Stimulated activated naive CD4-positive, alpha-beta T cell (primary cell): ENCODE data around the gene ECEL1.

Source experiments
- DNase-seq, 6 experiments: peaks; one replicate each; lab custom pipeline; 2025; lab: John Stamatoyannopoulos, UW

ECEL1 gene

DNA sequence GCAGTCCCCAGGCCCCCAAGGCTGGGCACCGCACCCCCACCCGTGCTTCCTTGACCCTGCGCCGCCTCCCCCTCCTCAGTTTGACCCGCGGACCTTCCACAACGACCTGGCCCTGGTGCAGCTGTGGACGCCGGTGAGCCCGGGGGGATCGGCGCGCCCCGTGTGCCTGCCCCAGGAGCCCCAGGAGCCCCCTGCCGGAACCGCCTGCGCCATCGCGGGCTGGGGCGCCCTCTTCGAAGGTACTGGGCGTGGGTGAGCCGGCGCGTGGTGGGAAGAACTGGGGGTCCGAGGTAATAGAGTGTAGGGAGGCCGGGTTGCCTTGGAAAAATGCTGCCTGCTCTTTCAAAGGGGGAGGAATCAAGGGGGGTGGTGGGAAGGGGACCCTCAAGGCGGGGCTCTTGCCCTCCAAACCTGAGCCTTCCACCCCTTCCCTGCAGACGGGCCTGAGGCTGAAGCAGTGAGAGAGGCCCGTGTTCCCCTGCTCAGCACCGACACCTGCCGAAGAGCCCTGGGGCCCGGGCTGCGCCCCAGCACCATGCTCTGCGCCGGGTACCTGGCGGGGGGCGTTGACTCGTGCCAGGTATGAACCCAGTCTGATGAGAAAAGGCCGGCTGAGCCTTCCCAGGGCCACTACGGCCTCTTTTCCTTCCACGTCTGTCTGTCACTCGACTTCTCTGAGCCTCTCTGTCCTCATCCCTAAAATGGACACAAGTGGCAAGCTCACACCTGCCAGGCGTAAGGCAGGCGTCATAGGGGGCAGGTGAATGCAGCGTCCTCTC lies 35.2 kb upstream of the ECEL1 start:
- DNase-seq, result no peak

DNA sequence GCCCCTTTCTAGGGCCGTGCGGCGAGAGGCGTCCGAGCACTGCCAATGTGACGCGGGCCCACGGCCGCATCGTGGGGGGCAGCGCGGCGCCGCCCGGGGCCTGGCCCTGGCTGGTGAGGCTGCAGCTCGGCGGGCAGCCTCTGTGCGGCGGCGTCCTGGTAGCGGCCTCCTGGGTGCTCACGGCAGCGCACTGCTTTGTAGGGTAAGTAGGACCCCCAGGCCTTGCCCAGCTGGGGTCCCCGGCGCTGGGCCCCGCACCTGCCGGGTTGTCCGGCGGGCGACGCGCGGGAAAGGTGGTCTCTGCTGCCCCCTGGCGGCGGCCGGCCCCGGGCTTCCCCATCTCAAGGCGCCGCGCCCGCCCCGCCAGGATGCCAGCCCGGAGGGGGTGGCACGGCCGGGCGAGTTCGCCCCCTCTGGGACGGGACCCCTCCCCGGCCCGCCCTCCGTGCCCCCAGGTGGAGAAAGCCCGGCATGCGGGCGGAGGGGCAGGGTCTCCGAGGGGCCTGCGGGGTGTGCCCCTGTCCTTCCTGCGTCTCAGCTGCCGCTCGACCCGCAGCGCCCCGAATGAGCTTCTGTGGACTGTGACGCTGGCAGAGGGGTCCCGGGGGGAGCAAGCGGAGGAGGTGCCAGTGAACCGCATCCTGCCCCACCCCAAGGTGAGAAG lies 34.5 kb upstream of the ECEL1 start:
- DNase-seq, result peak in 5 of 6 experiments; percentile 42 to 79 (median 59)

DNA sequence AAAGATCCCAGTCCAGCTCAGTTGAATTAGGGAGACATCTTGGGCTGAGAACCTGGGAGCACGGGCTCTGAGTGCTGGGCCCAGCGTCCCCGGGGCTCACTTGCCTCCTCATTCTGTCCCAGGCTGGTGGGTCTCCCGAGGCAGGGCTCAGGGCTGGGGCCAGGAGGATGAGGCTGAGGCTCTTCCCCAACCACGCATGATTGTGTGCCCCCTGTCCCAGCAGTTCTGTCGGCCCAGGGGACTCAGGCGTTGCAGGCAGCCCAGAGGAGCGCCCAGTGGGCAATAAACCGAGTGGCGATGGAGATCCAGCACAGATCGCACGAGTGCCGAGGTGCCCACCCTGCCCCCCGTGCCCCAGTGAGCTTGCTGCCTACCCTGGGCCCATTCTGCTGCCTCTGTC lies 33.5 kb upstream of the ECEL1 start:
- DNase-seq, result no peak

DNA sequence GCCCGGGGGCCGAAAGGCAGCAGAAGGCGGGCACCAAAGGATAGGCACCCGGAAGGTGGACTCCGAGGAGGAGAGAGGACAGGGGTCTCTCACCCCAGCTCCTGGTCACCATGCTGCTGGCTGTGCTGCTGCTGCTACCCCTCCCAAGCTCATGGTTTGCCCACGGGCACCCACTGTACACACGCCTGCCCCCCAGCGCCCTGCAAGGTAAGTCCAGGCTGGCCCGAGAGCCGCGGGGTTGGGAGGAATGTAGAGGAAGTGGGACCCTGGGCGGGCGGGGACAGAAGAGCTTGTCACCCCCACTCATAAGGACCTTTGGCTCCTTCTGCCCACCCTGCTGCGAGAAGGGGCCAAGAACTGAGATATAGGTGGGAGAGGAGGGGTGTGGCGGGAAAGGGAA lies 32.9 kb upstream of the ECEL1 start:
- DNase-seq, result no peak

- DNase-seq, result no peak
These were observed 32.2 kb upstream of the ECEL1 start, which contains the start of gene PRSS56 for GRCh38 chr2:232519581-232520438. TSS of gene PRSS56 (plus strand) at chr2:232520388. CDS start at chr2:232520599, 211 bp downstream.

DNA sequence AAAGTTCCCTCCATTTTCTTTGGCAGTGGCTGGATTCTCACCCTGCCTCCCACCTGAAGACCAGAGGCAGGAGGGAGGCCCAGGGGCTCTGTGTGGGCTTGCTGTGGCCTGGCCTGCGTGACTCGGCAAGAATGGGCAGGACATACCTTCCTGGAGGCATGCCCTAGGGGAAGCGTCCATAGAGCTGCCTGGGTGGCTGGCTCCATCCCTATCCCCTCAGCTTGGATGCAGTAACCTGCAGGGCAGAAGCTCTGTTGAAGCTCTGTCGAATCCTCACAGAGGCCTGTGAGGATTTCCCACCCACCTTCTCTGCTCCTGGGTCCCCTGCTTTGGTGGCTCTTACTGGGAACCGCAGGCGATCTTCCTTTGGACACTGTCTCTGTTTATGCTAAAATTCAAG lies 31.2 kb upstream of the ECEL1 start:
- no peak for DNase-seq

- no peak for DNase-seq
These were observed 28.9 kb upstream of the ECEL1 start for GRCh38 chr2:232516551-232516950.

- no peak for DNase-seq
These were observed 28.0 kb upstream of the ECEL1 start for GRCh38 chr2:232515639-232516038.

DNA sequence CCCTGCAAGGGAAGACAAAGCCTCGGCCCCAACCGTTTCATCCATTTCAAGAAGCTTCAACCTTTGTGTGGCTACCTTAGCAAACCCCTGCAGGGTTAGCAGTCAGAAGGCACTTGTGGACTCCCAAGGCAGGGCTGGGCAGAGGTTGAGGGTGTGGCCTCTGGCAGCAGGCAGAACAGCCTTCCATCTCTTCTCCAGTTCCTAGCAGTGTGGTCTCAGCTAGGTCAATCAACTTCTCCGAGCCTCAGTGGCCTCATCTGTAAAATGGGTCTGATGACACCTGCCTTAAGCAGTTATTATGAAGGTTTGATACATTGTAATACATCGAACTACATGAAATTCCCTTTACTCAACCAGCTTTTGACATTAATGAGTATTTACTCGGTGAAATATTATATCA lies 25.7 kb upstream of the ECEL1 start:
- no peak for DNase-seq

DNA sequence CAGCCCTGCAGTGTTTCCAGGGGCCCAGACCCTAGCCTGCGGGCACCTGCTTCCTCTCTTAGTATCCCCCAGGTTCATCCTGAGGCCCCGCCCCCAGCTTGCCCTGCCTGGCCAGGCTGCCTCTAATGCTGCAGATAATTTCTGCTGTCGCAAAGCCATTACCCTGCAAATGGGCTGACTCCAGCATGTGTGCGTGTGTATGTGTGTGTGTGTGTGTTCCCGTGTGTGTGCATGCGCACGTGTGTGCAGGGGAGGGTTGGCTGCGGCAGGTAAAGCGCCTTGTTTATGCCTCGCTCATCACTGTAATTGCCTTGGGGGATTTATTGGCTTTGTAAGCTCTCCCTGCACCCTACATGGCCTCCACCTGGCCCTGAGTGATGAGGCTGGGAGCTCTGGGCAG lies 25.0 kb upstream of the ECEL1 start:
- DNase-seq, result no peak

DNA sequence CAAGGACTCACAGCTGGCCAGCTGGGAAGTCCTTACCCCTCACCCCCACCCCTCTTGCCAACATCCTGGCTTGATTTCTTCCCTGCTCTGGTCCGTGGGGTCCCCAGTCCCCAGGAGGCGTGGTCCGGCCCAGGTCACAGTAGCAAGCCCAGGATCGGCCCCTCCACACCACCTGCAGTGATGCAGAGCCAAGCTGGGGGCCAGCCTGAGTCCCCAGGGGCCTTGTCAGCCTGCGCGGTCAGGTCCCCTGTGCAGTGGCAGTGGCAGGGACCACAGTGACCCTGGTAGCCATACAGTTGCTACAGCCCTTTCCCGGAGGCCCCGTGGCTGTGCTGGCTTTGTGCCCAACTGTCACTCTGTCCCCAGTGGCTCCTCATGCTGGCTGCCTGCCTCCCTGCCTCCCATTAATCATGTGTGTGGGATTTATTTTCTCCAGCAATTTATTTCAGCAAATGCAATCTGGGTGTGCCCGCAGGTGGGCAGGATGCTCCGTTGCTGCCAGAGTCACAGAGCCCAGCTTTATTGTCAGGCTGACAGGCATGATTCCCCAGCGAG lies 23.8 kb upstream of the ECEL1 start:
- DNase-seq, result no peak

DNA sequence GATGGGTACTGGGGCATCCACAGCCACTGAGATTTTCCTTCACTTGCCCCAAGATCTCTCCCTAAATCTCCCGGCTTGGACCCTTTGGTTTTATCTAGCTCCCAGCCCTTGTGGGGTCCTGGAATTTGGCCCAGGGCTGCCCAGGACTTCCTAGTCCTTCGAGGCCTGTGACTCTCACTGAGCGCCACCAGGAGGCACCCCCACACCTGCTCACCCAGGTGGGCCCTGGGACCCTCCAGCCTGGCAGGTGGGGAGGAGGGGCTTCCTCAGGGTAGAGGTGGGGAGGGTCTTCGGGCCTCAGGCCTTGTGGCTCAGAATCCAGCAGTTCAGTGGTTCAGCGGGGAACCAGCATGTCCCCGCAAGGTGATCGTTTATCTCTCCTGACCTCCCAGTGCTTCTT lies 20.6 kb upstream of the ECEL1 start:
- no peak for DNase-seq

DNA sequence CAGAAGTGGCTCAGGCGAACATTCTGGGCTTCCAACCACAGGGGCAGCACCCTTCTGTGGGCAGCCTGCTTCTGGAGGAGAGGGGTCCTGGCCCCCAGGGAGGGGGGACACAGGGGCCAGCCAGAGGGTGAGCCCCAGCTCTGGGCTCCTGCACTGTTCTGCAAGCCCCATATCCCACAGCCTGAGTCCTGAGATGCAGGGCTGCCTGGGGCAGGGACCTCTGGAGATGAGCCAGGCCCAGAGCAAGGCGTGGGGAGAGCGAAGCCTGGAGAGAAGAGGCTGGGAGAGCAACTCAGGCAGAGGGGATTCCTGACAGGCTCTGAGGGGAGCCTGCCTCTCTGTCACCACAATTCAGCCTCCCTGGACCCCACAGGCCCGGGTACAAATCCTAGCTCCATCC lies 19.1 kb upstream of the ECEL1 start:
- DNase-seq, result no peak

GRCh38 chr2:232505856-232506255 lies 18.2 kb upstream of the ECEL1 start:
- DNase-seq, result no peak

- DNase-seq, result no peak
These were observed 16.8 kb upstream of the ECEL1 start for GRCh38 chr2:232504438-232504837.

DNA sequence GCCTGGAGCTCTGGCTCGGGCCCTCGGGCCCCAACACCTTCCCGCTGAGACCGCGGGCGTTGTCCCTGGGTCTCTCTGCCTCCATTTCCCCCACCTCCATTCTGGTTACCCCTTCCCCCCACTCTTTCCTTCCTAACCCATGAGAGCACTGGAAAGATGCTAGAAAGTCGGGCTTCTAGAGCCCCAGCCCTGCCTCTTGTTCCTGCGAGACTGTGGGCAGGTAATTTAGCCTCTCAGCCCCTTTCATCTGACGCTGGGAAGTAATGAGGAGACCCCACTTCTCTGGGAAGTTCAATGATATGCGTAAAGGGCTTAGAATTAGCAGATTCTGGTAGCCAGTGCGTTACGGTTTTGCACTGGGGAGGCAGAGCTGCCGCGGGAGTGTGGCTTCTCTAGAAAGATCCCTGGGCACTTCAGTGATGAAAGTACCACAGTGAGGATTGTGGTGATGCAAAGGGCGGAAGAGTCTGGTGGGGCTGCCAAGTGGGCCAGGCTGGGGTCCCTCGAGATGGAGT lies 16.2 kb upstream of the ECEL1 start:
- DNase-seq, result no peak

- DNase-seq, result peak; percentile 11 to 50 (median 32)
These were observed 15.5 kb upstream of the ECEL1 start for GRCh38 chr2:232502911-232503808.

DNA sequence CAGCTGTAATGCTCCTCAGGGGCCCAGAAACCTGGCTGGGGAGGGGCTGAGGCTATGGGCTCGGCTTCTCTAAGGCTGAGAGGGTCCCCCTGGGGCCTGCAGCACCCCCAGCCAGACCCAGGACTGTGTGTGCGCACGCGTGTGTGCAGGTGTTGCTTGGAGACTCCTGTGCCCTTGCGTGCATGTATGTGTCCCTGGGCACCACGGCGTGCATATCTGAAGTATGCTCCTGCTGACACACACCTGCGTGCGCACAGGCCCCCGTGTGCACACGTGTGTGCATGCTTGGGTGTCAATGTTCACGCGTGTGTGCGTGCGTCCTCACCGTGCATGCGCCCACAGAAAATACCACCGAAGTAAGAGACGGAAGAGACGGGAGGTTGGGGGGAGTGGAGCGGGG lies 14.9 kb upstream of the ECEL1 start:
- DNase-seq, result peak in 2 of 6 experiments; percentile 28 to 45

DNA sequence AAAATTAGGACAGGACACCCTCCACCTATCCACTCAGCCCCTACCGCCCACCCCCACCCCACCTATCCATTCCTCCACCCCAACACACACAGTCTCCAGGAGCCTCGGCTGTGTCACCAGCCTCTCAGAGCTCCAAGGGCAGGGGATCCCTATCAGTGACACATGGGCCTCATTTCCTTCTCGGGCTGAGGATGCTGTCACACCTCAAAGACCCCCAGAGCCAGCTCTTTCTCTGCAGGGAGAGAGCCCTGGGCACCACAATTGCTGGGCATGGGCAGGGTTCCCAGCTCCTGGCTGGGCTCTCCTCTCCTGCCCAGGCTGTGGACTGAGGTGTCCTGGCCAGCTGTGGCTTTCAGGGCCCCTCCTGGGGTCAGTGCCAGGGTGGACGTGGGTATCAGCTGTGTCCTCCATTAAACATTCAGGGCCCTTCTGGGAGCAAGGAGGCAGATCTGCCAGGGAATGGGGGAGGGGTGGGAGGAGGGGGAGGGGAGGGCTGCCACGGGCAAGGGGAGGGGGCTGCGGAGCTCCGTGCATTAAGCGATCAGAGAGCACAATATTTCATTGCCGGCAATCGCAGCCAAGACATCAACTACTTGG lies 14.3 kb upstream of the ECEL1 start:
- DNase-seq, result no peak

GRCh38 chr2:232501331-232501771 lies 13.7 kb upstream of the ECEL1 start:
- DNase-seq, result no peak

DNA sequence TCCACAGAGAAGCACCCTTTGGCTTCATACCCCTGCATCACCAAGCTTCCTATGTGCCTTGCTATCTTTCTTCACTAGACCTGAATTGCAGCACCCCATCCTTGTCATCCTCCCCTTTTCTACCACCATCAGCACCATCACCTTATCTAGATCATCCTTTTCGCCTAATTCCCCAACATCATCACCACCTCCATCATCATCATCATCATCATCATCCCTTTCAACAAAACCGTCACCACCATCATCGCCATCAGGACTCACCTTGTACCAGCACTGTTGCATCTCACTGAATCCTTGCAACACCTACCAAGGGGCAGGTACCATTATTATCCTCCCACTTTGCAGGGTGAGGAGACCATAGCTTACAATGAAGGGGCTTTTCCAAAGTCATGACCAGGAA lies 10.8 kb upstream of the ECEL1 start:
- no peak for DNase-seq
